NCI-H2171 treated with DMSO at 0.1 percent for 48 hours (cell line): ENCODE results near the gene LRRC34.

Experiments used
- DNase-seq: peaks from one replicate; lab custom pipeline; 2025; lab: John Stamatoyannopoulos, UW

Gene LRRC34

DNA sequence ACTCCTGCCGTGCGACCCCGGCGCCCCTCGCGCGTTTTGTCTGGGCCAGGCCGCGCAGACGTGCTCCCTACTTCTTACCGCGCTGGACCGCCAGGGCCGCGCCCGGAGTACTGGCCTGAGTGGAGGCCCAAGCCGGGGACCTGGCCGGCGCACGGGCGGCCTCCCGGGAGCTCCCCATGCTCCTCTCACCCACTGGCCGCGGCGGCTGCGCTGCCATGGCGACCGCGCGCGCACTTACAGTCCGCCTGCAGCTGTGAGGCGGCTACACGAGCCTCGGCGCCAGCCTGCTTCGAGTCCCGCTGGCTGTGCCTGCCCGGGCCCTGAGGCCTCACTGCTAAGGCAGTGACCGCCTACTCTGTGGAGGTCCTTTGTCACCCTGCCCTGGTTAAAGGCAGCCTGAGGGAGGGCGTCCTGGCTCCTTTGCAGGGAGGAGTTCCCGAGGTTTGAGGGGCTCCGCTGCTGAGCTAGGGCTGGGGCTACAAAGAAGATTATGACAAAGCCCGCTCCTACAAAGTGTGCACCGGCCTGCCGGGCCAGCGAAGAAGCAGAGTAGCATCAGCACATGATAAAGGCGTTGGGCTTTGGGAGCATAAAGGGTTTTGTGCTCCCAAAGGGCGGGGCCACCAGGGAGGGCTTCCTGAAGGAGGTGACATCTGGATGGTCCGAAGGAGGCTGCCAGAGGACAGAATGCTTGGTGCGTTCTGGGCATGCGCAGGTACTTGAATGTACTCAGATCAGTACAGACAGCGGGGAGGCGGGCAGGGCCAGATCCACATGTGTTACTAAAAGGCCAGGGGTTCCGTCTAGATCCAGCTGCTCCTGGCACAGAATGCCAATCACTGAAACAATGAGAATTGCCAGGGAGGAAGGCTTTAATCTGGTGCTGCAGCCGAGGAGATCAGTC is at the start of gene LRRC34, which contains the start of gene LRRIQ4:
Gene LRRC34, minus strand, starts transcription at position 573 of the 904 bp plus-strand sequence. Its CDS starts 356 bp downstream, at position 217.
Gene LRRIQ4, plus strand, starts transcription at position 539 of the 904 bp plus-strand sequence. CDS start 9,052 bp downstream, outside the sequence.
- DNase-seq, result peak; percentile 84

DNA sequence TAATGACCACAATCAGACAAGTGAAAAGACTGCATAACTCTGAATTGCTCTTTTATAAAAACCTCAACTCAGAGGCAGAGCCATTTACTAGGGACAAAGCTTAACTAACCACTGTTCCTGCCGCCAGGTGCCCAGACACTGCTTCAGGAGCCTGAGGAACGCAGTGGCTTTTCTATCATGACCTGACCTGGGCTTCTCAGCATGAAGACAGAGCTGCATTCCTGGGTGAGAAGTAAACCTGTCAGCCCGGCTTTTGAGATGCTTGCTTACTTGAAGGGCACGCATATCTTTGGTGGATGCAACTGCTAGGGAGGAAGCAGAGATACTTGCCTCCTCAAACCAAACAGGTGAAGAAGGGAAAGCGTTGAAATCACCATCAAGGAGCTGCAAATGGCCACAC is 49.2 kb upstream of the LRRC34 start:
- DNase-seq, result no peak

DNA sequence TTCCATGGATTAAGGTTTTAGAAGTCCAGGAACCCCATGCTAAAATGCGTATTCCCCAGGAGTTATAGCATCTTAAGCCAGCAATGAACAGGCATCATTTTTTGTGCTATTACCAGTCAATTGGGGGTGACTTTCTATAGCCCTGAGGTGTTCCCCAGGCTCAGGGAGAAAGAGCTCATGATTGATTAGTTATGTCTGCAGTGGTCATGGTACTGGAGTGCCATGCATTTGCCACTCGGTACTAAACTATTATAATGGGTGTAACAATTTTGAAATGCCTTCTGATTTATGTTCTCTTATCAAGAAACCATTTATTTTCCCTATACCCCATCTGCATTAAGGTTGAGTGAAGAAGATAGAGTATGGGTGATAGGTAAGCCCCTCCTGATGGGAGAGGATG is 45.1 kb upstream of the LRRC34 start:
- DNase-seq, result no peak

DNA sequence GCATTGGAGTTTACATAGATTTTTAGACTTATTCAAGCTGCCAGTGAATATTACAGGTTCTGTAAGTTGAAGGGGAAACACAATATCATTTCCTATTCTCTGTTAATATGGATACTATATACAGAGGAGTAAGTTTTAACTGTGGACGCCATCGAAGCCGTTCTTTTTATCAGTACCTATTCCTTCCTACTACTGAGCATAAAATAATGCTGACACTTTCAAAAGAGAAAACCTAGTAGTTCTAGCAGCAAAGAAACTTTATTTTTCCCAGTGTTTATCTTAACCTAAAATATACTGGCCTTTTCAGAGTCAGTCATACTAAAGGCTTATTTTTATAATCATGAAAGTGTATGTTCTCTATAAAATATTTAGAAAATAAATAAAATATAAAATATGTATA is 42.8 kb upstream of the LRRC34 start:
- no peak for DNase-seq

DNA sequence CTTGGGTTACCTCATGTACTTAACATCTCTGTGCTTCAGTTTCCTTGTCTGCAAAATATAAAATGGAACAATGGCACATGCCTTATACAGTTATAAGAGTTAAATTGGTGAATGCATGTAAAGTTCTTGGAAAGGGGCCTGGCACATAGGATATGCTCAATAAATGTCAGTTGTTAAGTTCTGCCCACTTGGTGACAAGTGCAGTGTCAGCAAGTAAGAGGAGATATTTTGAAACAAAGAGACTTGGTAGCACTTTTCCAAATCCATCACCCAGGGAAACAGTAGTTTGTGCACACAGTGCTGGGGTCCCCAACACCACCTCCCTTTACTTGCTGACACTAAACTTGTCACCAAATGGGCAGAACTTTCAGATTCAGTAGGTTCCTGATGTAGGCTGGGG is 37.9 kb upstream of the LRRC34 start:
- DNase-seq, result no peak

GRCh38 chr3:169848741-169849140 is 36.0 kb upstream of the LRRC34 start:
- DNase-seq, result no peak

DNA sequence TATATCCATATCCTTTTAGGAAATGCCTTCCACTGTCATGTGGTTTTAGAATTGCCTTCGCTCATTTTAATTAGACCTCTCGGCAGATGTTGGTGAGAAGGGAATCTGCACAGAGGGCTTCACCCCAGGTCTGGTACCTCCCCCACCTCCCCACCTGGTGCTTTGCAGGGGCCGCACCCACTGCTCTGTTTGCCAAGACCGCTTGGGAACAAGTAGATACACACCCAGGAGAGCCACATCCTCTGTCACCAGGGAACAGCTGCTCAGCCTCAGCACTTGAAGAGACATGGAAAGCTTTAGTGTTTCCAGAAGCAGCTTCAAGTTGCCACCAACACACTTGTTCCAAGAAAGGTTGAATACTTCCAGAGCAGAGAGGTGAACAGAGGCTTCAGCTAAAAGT is 35.2 kb upstream of the LRRC34 start:
- DNase-seq, result peak; percentile 96

DNA sequence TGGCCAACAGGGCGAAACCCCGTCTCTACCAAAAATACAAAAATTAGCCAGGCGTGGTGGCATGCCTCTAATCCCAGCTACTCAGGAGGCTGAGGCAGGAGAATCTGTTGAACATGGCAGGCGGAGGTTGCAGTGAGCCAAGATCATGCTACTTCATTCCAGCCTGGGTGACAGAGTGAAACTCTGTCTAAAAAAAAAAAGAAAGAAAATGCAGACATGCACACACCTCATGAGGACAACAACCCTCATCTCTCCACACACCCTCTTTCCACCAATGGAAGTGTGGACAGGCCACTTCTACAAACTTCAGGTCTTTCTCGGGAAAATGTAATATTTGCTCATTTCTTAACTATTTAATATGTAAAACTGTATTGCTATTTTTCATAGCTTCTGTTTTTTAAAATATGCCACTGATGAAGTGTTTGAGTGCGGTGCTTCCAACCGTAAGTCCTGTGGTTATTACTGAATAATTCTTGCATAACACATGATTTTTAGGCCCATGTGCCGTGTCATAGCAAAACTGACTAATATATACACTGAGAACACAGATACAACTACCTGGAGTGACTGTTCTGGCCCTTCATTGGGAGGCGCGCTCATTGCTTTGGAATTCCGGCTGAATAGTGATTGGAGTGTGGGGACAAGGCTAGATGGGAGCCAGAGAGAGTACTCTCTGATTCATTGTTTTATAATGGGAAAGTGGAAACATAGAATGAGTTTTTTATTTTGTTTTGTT is 33.9 kb upstream of the LRRC34 start:
- DNase-seq, result no peak

- no peak for DNase-seq
These were observed 30.3 kb upstream of the LRRC34 start for GRCh38 chr3:169842960-169843359.

DNA sequence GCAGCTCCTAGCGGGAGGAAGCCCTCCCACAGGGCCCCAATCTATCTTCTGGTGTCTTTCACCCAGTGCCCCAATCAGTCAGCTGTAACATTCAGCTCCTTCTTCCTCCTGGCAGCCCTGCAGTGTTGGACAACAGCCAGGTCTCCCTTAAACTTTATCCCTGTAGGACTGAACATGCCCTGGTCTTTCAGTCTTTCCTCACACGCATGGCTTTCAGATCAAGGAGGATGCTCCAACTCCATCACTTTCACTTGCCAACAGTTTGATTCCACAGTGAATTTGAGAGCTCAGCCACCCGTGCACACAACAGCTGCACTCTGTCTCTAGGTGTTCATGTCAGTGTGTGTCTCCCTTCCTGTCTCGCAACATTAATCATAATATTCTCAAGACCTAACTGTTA is 28.5 kb upstream of the LRRC34 start:
- peak; percentile 80 for DNase-seq

DNA sequence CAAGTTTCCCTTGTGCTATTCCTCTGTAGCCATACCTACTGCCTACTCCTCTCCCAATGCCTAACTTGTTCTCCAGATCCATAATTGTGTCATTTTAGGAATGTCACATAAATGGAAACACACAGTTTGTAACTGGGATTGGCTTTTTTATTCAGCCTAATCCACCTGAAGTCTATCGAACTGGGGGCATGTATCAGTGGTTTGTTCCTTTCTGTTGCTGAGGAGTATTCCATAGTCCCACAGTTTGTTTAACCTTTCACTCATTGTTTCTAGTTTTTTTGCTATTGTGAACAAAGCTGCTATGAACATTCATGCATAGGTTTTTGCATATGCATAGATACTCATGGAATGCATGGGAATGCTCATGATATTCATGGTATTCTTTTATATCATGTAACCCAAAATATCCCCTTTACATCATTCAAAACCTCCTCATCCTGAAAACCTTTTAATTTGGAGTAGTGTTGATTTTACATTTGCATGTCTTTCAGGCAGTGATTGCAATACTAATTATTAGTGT is 25.9 kb upstream of the LRRC34 start:
- DNase-seq, result no peak

GRCh38 chr3:169836942-169837275 is 24.2 kb upstream of the LRRC34 start:
- no peak for DNase-seq

DNA sequence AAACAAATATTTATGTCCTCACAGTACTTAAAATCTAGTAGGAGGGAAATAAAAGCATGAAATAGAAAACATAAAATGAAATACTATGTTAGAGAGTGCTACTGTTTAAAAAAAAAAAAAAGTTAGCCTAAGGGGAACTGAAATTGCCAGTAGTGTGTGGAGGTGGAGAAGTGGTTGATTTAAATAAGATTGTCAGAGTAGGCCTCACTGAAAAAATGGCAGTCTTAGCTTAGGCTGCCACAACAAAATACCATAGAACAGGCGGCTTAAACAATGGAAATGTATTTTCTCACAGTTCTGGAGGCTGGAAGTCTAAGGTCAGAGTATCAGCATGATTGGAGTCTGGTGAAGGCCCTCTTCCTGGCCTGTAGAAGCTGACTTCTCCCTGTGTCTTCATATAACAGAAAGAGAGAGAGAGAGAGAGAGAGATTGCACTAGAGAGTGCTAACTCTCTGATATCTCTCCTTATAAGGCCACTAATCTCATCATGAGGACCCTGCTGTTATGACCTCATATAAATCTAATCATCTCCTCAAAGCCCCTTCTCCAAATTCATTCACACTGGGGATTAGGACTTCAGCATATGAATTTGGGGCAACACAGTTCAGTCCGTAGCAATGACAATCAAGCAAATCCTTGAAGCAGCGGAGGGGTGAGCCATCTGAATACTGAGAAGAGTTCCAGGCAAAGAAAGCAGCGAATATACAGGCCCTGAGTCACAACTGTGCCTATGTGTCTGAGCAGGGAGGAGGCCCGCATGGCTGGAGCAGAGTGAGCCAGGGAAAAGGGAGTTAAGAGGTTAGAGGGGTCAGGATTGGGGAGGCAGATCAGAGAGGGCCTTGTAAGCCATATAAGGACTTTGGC is 23.6 kb upstream of the LRRC34 start:
- no peak for DNase-seq

GRCh38 chr3:169835533-169835932 is 22.8 kb upstream of the LRRC34 start:
- DNase-seq, result no peak

DNA sequence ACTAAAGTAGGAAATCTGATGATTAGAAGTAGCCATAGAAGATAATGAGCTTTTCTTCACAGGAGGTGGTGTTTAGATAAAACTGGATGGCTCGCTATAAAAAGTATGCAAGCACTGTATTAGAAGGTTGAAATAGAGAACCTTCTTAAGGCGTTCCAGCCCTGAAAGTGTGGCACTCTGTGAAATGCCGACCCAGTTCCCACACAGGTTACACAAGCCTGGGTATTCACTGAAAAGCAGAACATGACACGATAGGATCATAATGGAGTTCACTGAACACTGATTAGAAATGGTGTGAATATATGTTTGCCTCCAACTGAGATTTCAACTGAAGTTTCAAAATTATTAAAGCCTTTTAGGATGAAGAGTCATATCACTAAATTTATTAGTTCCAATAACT is 15.0 kb upstream of the LRRC34 start:
- DNase-seq, result no peak

- no peak for DNase-seq
These were observed 12.6 kb upstream of the LRRC34 start for GRCh38 chr3:169825316-169825715.

DNA sequence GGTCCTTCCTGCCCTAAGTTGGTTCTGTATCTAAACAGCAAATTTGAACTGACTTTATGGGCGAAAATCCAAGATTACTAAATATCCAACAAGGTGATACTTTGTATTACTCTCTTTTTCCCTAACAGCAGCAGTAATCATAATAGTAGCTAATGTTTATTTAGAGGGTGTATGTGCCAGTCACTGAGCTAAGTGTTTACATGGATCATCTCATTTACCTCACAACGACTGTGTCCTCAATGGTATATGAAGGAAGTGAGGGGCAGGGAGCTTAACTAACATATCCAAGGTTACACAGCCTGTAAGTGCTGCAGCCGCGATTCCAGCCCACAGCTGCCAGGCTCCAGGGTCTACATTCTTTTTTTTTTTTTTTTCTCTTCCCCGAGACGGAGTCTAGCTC is 10.3 kb upstream of the LRRC34 start:
- no peak for DNase-seq

- DNase-seq, result no peak
These were observed 9.8 kb upstream of the LRRC34 start for GRCh38 chr3:169822540-169822939.

DNA sequence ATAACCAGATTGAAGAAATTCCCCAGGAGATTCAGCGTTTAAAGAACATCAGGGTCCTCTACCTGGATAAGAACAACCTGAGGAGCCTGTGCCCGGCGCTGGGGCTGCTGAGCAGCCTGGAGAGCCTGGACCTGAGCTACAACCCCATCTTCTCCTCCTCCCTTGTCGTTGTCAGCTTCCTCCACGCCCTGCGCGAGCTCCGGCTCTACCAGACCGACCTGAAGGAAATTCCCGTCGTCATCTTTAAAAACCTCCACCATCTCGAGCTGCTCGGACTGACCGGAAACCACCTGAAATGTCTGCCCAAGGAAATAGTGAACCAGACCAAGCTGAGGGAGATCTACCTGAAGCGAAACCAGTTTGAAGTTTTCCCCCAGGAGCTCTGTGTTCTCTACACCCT is 9.4 kb upstream of the LRRC34 start:
- no peak for DNase-seq

GRCh38 chr3:169818316-169818715 is 5.6 kb upstream of the LRRC34 start:
- DNase-seq, result no peak

DNA sequence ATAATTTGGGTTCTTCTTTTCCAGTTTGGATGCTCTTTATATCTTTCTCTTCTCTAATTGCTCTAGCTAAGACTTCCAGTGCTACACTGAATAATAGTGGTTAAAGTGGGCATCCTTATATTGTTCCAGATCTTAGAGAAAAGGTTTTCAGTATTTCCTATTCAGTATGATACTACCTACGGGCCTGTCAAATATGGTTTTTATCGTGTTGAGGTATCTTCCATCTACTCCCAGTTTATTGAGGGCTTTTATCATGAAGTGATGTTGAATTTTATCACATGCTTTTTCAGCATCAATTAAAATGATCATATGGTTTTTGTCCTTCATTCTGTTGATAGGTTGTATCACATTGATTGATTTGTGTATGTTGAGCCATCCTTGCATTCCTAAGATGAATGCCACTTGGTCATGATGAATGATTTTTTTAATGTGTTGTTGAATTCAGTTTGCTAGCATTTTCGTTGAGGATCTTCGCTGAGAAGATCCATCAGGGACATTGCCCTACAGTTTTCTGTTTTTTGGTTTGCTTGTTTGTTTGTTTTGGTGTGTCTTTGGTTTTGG is 3.0 kb upstream of the LRRC34 start:
- DNase-seq, result no peak
